A673 (cell line): ENCODE measurements around the gene MT2A.

ENCODE experiments used
- CTCF ChIP-seq: fragments of 300-800, 200-600 bp; sonication (generic); conservative IDR thresholded peaks from 2 replicates; pipeline ENCODE4 v1.5.1; 2017; ENCODE audit warnings: low read depth, mild to moderate bottlenecking, antibody characterized with exemption, low read length, moderate library complexity, mixed read lengths
- EZH2 ChIP-seq: fragments of 200-600 bp; sonication (generic); IDR thresholded peaks from 2 replicates; pipeline ENCODE4 v1.6.1; 2017; ENCODE audit warnings: borderline replicate concordance, low read depth, mild to moderate bottlenecking, mixed read lengths, antibody characterized with exemption, low read length; ENCODE audit not compliant: poor library complexity, severe bottlenecking

- no peak for TF ChIP-seq CTCF
- no peak for TF ChIP-seq EZH2
Measured at GRCh38 chr16:56620339-56620897, 12.0 kb downstream of the MT2A start.
